GM12892 (cell line): Measurements from ENCODE around the gene MYPN.

Experiments used
- POLR2A ChIP-seq: IDR thresholded peaks from 2 replicates; pipeline ENCODE4 v1.6.1; 2011; ENCODE audit warnings: low read depth, low read length, control low read depth
- POLR2AphosphoS5 ChIP-seq: IDR thresholded peaks from 2 replicates; pipeline ENCODE4 v1.6.1; 2011; ENCODE audit warnings: low read depth, low read length, control low read depth
- TAF1 ChIP-seq: IDR thresholded peaks from 2 replicates; pipeline ENCODE4 v1.6.1; 2011; ENCODE audit warnings: low read depth, mild to moderate bottlenecking, control low read depth, low read length, borderline replicate concordance

DNA sequence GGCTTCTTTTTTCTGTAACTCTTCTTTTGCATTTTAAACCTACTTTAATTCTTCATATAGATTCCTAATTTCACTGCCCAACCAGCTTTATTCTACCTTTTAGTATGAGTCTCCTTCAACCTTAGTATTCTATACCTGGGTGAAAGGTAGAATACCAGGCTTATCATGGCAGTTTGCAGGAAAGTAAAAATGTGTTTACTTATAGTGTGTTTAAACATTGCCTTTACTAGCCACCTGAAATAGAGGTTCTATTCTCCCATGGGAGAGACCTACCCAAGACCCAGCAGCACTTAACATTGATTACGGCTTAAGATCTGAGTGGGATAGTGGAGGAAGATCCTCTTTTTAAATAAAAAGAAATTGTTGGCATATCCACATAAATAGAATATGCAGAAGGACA is 1.6 kb upstream of the MYPN start:
- TF ChIP-seq POLR2A (no peak), POLR2AphosphoS5 (no peak), TAF1 (no peak)
